ENCODE data around the gene PNPO. TPM values are rescaled to one million over a fixed set of nuclear protein-coding genes. Genes with fewer than 3 reads are reported as not detected.
A peak's percentile ranks its signal among the peaks of the same experiment; 100 is the strongest.
"Not testable (repeated sequence)": the region's sequence is repeated elsewhere in the genome, so short reads cannot be mapped to it uniquely, and the experiment has no call there.

The PNPO gene
- total and polyA plus RNA-seq, 4 donors: 22.4 to 26.7 (median 25.0) TPM

DNA sequence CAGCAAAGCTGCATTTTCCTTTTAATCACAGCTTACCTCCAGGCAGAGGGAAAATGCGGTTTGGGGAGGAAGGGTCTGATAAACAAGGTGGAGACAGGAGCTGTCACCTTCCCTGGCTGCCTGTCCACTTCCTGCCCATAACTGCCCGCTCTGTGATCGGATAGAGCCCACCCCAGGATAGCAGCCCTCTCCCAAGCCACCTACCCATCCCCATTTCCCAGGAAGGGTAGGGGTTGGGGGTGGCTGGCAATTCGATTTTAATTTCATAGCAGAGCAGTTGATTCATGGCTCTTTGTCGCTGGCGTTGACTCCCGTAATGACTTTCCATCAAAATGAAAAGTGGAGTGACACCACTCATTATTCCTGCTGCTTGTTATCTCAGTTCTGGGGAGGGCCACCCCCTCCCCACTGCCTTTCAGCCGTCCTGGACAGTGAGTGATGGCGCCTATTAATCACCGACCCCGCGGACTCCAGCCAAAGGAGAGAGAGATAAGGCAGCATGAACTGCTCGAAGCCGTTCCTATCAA lies 40.8 kb downstream of the PNPO start:
- H3K27me3 ChIP-seq (ENCODE audit: control insufficient read depth, insufficient read depth, low read length): no peaks in the 10 kb centered on the region
- H3K9me3 ChIP-seq (ENCODE audit: control insufficient read depth, insufficient read depth, low read length): no peaks in the 10 kb centered on the region
- no peak overlapping the region for H3K4me3 ChIP-seq (ENCODE audit: low read depth, low read length)
- DNase-seq (ENCODE audit: low read depth in 4 of 6, low spot score in 6 of 6): peak in 1 of 6 donors; percentile 47
- H3K4me1 ChIP-seq (ENCODE audit: control insufficient read depth, insufficient read depth, low read length): peaks cover 14% of the 10 kb centered on the region
- WGBS (ENCODE audit: insufficient coverage): 58% methylated on average over 6 of the region's 14 CpGs
- H3K36me3 ChIP-seq (ENCODE audit: control insufficient read depth, insufficient read depth, low read length): peaks cover 53% of the 10 kb centered on the region
- H3K27ac ChIP-seq (ENCODE audit: low read depth, low read length): no peak overlapping the region

DNA sequence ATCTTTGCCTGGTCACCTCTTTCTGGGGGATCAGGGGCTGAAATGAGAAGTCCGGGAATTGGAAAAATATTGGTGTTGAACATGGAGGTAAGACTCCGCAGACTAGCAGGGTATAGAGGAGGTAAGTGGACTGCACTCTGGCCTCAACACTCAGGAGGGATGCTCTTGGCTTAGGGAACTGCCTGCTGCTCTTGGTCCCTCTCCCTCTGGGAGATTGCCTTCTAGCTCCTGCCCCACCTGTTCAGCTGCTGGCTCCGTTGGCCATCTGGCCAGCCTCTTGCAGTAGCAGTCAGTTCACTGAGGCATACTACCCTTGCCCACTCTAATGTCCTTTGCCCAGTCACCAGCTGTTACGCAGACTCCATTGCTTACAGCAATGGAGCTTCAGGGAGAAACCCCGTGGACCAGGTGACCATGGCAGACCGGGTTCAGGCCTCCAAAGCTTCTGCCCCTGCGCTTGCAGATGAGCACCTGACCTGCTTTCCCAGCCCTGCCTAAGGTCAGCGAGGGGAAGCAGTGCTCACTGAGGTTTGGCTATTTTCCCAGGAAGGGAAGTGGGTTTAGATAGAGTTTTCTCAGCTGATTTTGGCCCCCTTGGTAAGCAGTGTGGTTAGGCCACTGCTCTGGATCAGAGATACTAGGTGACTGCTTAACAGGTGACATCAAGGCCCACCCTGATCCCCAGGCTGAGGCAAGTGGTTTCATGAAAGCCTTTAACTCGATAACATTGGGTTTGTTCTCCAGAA lies 41.4 kb downstream of the PNPO start:
- Histone ChIP-seq H3K27me3 (ENCODE audit: control insufficient read depth, insufficient read depth, low read length) (no peaks in the 10 kb centered on the region), H3K27ac (ENCODE audit: low read depth, low read length) (no peak overlapping the region), H3K36me3 (ENCODE audit: control insufficient read depth, insufficient read depth, low read length) (peaks cover 47% of the 10 kb centered on the region), H3K4me3 (ENCODE audit: low read depth, low read length) (no peak overlapping the region), H3K9me3 (ENCODE audit: control insufficient read depth, insufficient read depth, low read length) (no peaks in the 10 kb centered on the region), H3K4me1 (ENCODE audit: control insufficient read depth, insufficient read depth, low read length) (peaks cover 20% of the 10 kb centered on the region)
- 76% methylated on average over 9 of the region's 9 CpGs for WGBS (ENCODE audit: insufficient coverage)
- DNase-seq (ENCODE audit: low read depth in 4 of 6, low spot score in 6 of 6): peak in 1 of 6 donors; percentile 18

DNA sequence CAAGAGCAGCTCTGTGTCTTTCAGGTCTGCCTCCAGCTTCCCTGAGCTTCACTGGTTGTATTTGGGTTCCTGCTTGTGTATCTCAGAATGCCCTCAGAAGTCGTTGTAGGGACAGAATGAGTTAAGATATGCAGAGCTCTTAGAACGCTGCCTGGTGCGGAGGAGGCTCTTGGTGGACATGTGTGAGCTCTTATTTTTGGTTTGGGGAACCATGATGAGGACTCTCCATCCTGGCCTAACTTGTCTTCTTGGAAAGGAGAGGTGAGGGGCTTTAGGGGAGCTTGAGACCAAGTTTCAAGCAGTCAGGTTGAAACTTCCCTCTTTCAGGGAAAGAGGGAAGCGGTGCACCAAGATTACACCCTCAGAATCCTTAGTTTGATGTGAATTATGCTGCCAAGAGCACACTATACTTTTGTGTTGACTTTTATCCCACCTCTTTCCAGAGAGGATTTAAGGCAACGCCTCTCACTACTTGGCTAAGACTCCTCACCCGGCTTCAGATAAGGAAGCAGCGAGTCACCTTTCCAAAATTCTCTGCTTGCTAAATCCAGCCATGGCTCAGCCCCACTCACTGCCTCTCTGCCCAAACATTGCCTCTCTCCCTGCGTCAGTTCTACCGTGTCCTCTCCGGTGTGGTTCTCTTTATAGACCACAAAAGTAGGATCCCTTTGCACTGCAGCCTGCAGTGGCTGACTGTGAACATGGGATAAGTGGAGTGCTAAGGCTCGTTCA lies 42.3 kb downstream of the PNPO start:
- H3K27ac ChIP-seq (ENCODE audit: low read depth, low read length): no peak overlapping the region

DNA sequence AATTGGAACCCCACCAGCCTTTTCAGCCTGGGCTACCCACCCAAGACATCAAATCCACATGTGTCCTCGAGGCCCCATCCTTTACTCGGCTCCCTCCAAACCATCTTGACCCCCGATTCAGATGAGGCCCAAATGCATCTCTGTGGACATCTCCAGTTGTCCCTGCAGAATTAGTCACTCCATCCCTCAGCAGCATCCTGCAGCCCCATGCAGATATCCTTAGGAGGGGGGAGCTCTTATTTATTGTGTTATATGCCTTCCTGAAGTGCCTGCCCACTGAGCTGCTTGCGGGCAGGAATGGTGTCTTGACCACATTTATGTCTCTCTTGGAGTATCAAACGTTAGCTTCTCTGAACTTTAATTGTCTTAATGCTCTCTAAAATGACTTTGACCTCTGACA lies 45.1 kb downstream of the PNPO start:
- no peak for DNase-seq (ENCODE audit: low read depth in 4 of 6, low spot score in 6 of 6)
- peaks cover 29% of the 10 kb centered on the region for H3K4me1 ChIP-seq (ENCODE audit: control insufficient read depth, insufficient read depth, low read length)
- H3K36me3 ChIP-seq (ENCODE audit: control insufficient read depth, insufficient read depth, low read length): peaks cover 21% of the 10 kb centered on the region
- no peaks in the 10 kb centered on the region for H3K27me3 ChIP-seq (ENCODE audit: control insufficient read depth, insufficient read depth, low read length)
- H3K27ac ChIP-seq (ENCODE audit: low read depth, low read length): no peak overlapping the region
- no CpG with 5 or more reads among the region's 5 CpGs for WGBS (ENCODE audit: insufficient coverage)
- H3K9me3 ChIP-seq (ENCODE audit: control insufficient read depth, insufficient read depth, low read length): no peaks in the 10 kb centered on the region
- no peak overlapping the region for H3K4me3 ChIP-seq (ENCODE audit: low read depth, low read length)

More for the DNA sequence above, 42.3 kb downstream of the PNPO start:
- Histone ChIP-seq H3K9me3 (ENCODE audit: control insufficient read depth, insufficient read depth, low read length) (no peaks in the 10 kb centered on the region), H3K36me3 (ENCODE audit: control insufficient read depth, insufficient read depth, low read length) (peaks cover 44% of the 10 kb centered on the region), H3K27me3 (ENCODE audit: control insufficient read depth, insufficient read depth, low read length) (no peaks in the 10 kb centered on the region), H3K4me3 (ENCODE audit: low read depth, low read length) (no peak overlapping the region), H3K4me1 (ENCODE audit: control insufficient read depth, insufficient read depth, low read length) (peaks cover 22% of the 10 kb centered on the region)
- 76% methylated on average over 7 of the region's 11 CpGs for WGBS (ENCODE audit: insufficient coverage)
- no peak for DNase-seq (ENCODE audit: low read depth in 4 of 6, low spot score in 6 of 6)

DNA sequence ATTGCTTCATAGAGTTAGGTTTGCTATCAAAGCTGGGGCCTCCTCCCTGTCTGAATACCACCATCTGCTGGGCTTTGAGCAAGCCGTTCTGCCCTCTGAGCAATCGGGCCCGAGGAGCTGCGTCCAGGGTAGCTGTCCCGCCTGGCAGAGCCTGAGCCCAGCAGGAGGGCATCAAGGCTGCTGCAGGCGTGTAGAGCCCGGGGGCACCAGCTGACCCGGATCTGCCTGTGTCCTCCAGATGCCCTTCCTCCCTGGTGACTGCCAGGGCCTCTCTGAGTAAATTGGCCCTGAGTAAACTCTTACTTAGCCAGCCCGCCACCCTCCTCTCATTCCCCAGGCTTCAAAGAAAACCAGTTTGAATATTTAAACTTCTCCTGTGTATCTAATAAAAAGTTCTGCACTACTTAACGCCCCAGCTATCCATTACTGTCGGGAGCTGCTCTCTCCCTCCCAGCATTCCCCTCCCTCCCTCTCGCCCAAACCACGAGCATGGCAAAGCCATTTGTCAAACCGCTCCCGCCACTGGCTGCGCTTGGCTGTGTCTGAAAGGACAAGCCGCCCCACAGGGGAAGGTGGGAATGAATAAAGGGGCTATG lies 46.0 kb downstream of the PNPO start:
- Histone ChIP-seq H3K4me1 (ENCODE audit: control insufficient read depth, insufficient read depth, low read length) (peaks cover 35% of the 10 kb centered on the region), H3K4me3 (ENCODE audit: low read depth, low read length) (no peak overlapping the region)
- 16% methylated on average over 10 of the region's 17 CpGs for WGBS (ENCODE audit: insufficient coverage)

DNA sequence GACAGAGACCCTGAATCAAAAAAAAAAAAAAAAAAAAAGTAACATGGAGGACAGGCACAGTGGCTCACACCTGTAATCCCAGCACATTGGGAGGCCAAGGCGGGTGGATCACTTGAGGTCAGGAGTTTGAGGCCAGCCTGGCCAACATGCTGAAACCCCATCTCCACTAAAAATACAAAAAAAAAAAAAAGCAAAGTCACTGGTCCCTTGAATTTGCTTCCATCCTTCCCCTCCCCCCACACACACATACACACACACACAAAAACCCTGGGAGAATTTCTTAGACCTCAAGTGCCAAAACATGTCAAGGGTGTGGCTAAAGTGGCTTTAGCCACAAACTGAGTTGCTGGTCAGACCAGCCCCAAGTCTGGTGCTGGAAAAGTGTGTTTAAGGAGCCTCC lies 47.1 kb downstream of the PNPO start:
- not testable (repeated sequence) for H3K4me3 ChIP-seq (ENCODE audit: low read depth, low read length); H3K36me3 ChIP-seq (ENCODE audit: control insufficient read depth, insufficient read depth, low read length); H3K27me3 ChIP-seq (ENCODE audit: control insufficient read depth, insufficient read depth, low read length); DNase-seq (ENCODE audit: low read depth in 4 of 6, low spot score in 6 of 6); H3K27ac ChIP-seq (ENCODE audit: low read depth, low read length); H3K9me3 ChIP-seq (ENCODE audit: control insufficient read depth, insufficient read depth, low read length)
- peaks cover 38% of the 10 kb centered on the region for H3K4me1 ChIP-seq (ENCODE audit: control insufficient read depth, insufficient read depth, low read length)
- WGBS (ENCODE audit: insufficient coverage): 100% methylated on average over 1 of the region's 1 CpG

More for the DNA sequence above, 46.0 kb downstream of the PNPO start:
- peaks cover 13% of the 10 kb centered on the region for H3K36me3 ChIP-seq (ENCODE audit: control insufficient read depth, insufficient read depth, low read length)
- no peaks in the 10 kb centered on the region for H3K9me3 ChIP-seq (ENCODE audit: control insufficient read depth, insufficient read depth, low read length)
- peak overlapping the region; percentile 64 for H3K27ac ChIP-seq (ENCODE audit: low read depth, low read length)
- DNase-seq (ENCODE audit: low read depth in 4 of 6, low spot score in 6 of 6): peak in 2 of 6 donors; percentile 86
- H3K27me3 ChIP-seq (ENCODE audit: control insufficient read depth, insufficient read depth, low read length): no peaks in the 10 kb centered on the region

DNA sequence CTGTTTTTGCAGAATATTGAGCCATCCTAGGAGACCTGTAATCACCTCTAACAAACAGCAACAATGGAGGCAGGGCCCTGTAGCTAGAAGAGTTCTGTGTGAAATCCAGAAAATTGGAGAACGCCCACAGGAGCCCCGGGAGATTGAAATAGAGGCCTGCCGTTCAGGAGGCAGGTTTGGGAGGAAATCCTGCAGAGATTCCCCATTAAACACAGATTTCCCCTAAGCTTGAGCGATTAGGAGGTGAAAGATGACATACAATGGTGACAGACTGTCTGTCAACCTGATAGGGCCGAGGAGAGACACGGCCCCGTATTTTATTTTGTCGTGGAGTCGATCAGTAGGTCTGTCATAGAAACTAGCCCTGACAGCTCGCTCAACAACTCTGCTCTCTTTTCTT lies 47.8 kb downstream of the PNPO start:
- H3K9me3 ChIP-seq (ENCODE audit: control insufficient read depth, insufficient read depth, low read length): no peaks in the 10 kb centered on the region
- peaks cover 43% of the 10 kb centered on the region for H3K4me1 ChIP-seq (ENCODE audit: control insufficient read depth, insufficient read depth, low read length)
- H3K27ac ChIP-seq (ENCODE audit: low read depth, low read length): no peak overlapping the region
- H3K4me3 ChIP-seq (ENCODE audit: low read depth, low read length): no peak overlapping the region
- WGBS (ENCODE audit: insufficient coverage): 46% methylated on average over 6 of the region's 10 CpGs
- peaks cover 3% of the 10 kb centered on the region for H3K36me3 ChIP-seq (ENCODE audit: control insufficient read depth, insufficient read depth, low read length)
- no peak for DNase-seq (ENCODE audit: low read depth in 4 of 6, low spot score in 6 of 6)
- H3K27me3 ChIP-seq (ENCODE audit: control insufficient read depth, insufficient read depth, low read length): no peaks in the 10 kb centered on the region

DNA sequence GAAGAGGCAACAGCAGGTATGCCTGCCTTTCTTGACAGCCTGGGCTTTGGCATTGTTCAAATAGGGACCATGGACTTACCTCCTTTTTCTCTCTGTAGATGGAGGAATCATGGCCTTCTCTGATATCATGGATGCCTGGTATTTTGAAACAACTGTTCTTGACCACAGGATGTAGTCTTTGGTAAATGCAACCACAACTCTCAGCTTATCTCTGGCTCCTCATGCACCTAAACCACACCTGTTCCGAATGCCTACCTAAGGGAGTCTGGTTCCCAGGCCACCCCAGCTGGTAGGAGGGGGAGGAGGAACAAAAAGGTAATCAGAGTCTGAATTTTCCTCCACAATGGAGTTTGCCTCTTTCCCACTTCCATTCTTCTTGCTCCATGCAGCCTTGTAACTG lies 48.3 kb downstream of the PNPO start:
- DNase-seq (ENCODE audit: low read depth in 4 of 6, low spot score in 6 of 6): no peak
- no peaks in the 10 kb centered on the region for H3K9me3 ChIP-seq (ENCODE audit: control insufficient read depth, insufficient read depth, low read length)
- WGBS (ENCODE audit: insufficient coverage): no CpG with 5 or more reads among the region's 1 CpG
- H3K4me3 ChIP-seq (ENCODE audit: low read depth, low read length): no peak overlapping the region
- no peaks in the 10 kb centered on the region for H3K27me3 ChIP-seq (ENCODE audit: control insufficient read depth, insufficient read depth, low read length)
- no peak overlapping the region for H3K27ac ChIP-seq (ENCODE audit: low read depth, low read length)
- peaks cover 48% of the 10 kb centered on the region for H3K4me1 ChIP-seq (ENCODE audit: control insufficient read depth, insufficient read depth, low read length)
- no peaks in the 10 kb centered on the region for H3K36me3 ChIP-seq (ENCODE audit: control insufficient read depth, insufficient read depth, low read length)

DNA sequence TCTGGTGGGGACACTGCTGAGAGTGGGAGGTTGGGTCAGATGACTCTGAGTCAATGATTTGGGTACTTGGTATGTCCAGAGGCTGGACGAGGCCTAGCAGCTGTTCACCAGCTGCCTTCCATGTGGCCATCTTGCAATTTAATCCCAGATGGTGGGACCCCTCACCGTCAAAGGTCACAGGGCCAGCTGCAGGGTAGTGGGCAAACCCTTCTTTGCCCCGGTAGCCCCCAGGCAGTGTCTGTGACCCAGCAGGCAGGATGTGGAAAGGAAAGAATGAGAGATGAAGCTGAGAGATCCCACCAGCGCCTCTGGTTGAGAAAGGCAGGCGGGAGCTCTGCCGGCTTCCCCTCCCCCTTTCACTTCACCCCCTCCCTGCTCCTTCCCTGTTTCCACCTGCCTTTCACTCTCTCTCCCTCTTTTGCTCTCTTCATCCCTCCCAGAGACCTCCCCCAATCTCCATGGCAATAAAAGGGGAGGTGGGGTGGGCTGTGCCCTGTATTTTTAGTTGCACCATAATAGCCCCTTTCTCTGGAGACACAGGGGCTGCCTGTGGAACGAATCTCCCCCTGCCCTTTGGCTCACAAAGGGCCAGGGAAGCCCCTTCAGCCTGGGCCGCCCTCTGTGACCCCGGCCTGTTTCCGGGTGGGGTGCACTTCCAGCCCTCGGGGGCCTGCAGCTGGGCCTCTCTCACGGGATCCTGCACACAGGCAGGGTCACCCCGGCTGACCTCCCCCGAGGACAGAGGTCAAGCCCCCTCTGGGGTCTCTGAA lies 49.8 kb downstream of the PNPO start:
- H3K27ac ChIP-seq (ENCODE audit: low read depth, low read length): peak overlapping the region; percentile 2
- no peaks in the 10 kb centered on the region for H3K9me3 ChIP-seq (ENCODE audit: control insufficient read depth, insufficient read depth, low read length)
- H3K4me1 ChIP-seq (ENCODE audit: control insufficient read depth, insufficient read depth, low read length): peaks cover 60% of the 10 kb centered on the region
- 10% methylated on average over 8 of the region's 14 CpGs for WGBS (ENCODE audit: insufficient coverage)
- H3K36me3 ChIP-seq (ENCODE audit: control insufficient read depth, insufficient read depth, low read length): no peaks in the 10 kb centered on the region
- no peaks in the 10 kb centered on the region for H3K27me3 ChIP-seq (ENCODE audit: control insufficient read depth, insufficient read depth, low read length)
- peak in 2 of 6 donors; percentile 62 to 80 for DNase-seq (ENCODE audit: low read depth in 4 of 6, low spot score in 6 of 6)
- H3K4me3 ChIP-seq (ENCODE audit: low read depth, low read length): no peak overlapping the region

All from spinal cord (tissue), 10 donors.